NCI-H128 (cell line): ENCODE data around the gene TMEM50A.
"Not testable (repeated sequence)": the region's sequence is repeated elsewhere in the genome, so short reads cannot be mapped to it uniquely, and the experiment has no call there.

Source experiments
- DNase-seq: peaks from one replicate; lab custom pipeline; 2025; ENCODE audit not compliant: unreplicated experiment; lab: John Stamatoyannopoulos, UW

Gene TMEM50A

GRCh38 chr1:25383090-25383489, 45.0 kb downstream of the TMEM50A start:
- DNase-seq: not testable (repeated sequence)

GRCh38 chr1:25383875-25384274, 45.7 kb downstream of the TMEM50A start:
- DNase-seq: not testable (repeated sequence)

- DNase-seq: not testable (repeated sequence)
These were observed 49.0 kb downstream of the TMEM50A start for GRCh38 chr1:25387096-25387495.

- not testable (repeated sequence) for DNase-seq
These were observed 50.6 kb downstream of the TMEM50A start for GRCh38 chr1:25388691-25389090.

- DNase-seq: not testable (repeated sequence)
These were observed 51.6 kb downstream of the TMEM50A start for GRCh38 chr1:25389721-25390120.

GRCh38 chr1:25392841-25393240, 54.7 kb downstream of the TMEM50A start:
- no peak for DNase-seq

DNA sequence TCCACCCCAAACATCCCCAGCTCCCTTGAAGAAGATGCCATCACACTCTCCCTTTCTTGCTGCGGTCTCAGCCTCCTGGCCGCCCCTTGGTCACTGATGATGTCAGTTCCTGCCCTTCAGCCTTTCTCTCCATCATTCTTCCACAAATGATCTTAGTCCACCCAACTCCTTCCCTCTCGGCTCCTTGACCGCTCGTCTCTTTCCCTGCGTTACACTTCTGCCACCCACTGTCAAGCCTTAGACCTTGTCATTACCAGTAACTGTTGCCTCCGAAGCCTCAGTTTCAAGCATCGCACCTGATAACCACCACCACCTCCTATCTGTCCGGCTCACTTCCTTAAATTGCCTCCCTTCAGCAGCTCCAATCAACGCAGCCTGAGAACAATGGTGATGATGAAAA, 59.4 kb downstream of the TMEM50A start:
- not testable (repeated sequence) for DNase-seq

DNA sequence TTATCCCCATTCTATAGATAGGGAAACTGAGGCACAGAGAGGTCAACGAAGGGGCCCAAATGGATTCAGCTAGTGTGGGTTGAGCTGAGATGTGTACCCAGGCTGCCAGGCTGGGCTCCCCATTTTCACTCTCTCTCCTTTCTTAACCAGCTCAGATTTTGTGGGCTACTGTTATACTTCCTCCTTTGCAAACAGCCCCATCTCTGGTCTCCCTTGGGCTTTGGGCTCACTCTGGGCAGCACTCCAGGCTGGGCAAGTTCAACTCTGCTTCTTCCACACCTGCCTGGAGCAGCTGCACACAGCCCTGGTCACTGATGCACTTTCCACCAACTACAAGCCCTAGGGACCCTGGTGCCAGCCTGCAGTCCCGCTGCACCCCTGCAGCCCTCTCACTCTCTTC, 59.9 kb downstream of the TMEM50A start:
- DNase-seq: not testable (repeated sequence)

DNA sequence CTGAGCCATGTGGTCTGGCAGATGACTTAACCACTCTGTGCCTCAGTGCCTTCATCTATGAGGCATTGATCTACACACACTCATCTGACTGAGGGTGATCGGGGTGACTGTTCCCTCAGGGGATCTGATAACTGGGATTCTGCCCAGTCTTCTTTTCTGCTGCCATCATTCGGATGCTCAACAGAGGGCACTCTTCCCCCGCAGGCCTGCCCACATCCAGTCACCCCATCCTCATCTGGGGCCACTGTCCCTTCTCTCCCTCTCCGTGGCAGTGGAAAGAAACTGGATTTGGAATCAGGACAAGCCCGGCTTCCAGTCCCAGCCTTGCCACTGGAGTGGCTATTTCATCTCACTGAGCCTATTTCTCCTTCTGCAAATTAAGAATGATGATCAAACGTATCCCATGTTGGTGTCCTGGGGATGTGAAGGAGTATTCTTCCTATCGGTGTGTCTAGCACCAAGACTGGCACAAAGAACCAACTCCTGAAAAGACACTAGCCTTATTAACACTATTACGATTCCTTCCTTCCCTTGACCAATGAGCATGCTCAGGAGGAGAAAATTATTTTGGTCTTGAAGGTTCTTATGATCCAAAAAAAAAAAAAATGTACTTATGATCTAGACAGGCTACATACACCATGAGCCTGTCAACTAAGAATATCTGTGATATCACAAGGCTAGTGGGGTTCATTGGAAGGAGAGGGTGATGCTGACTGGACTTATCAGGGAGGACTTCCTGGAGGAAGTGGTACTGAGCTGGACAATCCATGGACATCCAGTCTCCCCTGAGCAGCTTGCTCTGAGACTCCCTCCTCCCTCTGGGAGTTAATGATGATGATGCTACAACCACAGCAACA, 65.0 kb downstream of the TMEM50A start:
- not testable (repeated sequence) for DNase-seq

DNA sequence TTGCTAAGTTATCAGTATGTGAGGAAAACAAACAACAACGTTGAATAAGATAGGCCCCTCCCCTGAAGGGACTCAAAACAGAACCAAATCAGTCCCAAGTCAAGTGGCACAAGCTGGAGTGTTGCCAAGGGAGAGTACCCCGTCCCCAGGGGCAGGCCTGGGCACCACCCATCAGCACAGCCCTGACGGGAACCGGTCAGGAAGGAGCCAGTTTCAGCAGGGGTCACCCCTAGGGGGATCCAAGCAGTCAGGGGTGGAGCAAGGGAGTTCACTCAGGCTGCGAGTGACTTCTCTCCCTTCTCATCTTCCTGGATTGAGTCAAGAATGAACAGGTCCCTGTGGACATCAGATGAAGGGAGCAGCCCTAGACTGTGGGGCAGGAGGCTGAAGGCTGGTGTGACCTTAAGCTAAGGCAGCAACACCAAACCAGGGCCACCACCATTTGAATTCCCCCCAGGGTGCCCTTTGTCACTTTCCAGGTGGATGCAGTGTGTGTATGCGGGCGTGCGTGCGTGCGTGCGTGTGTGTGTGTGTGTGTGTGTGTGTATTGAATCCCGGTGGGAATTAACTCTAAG, 67.7 kb downstream of the TMEM50A start:
- not testable (repeated sequence) for DNase-seq

DNA sequence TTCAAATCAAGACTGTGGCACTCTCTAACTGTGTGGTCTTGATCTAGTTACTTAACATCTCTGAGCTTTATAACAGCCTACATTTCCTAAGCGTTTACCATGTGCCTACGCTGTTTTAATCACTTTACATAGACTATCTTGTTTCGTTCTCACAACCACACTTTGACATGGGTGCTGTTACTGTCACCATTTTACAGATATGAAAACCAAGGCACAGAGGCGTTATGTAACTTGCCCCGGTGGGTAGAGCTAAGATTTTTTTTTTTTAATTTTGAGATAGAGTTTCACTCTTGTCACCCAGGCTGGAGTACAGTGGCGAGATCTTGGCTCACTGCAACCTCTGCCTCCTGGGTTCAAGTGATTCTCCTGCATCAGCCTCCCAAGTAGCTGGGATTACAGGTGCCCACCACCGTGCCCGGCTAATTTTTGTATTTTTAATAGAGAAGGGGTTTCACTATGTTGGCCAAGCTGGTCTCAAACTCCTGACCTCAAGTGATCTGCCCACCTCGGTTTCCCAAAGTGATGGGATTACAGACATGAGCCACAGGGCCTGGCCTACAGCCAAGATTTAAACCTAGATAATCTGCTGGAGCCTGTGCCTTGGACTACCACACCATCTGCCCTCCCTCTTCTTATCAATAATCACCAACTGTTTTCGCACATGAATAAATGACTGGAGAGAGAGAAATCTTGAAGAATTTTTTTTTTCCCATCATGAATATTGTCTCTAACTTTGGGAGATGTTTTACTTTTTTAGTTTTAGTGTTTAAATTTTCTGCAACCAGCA, 71.7 kb downstream of the TMEM50A start:
- not testable (repeated sequence) for DNase-seq
